AG09309 (cell line): ENCODE measurements around the gene PRPSAP2.

Experiments used
- DNase-seq: peaks from one replicate; pipeline ENCODE4 v3.0.0-alpha.2; 2010; ENCODE audit warnings: low read depth
- H3K4me3 ChIP-seq: 2 replicates; pipeline ENCODE4 v1.5.1; 2011; ENCODE audit warnings: mild to moderate bottlenecking, low read depth, low read length, moderate library complexity; ENCODE audit not compliant: control insufficient read depth
- TF ChIP-seq, protein P1 (sequence below): IDR thresholded peaks from 2 replicates; pipeline ENCODE4 v1.5.1; 2011; ENCODE audit warnings: mild to moderate bottlenecking, low read depth, low read length, inconsistent platforms; ENCODE audit not compliant: insufficient read depth, control insufficient read depth; ENCODE audit errors: missing control alignments

Gene PRPSAP2

DNA sequence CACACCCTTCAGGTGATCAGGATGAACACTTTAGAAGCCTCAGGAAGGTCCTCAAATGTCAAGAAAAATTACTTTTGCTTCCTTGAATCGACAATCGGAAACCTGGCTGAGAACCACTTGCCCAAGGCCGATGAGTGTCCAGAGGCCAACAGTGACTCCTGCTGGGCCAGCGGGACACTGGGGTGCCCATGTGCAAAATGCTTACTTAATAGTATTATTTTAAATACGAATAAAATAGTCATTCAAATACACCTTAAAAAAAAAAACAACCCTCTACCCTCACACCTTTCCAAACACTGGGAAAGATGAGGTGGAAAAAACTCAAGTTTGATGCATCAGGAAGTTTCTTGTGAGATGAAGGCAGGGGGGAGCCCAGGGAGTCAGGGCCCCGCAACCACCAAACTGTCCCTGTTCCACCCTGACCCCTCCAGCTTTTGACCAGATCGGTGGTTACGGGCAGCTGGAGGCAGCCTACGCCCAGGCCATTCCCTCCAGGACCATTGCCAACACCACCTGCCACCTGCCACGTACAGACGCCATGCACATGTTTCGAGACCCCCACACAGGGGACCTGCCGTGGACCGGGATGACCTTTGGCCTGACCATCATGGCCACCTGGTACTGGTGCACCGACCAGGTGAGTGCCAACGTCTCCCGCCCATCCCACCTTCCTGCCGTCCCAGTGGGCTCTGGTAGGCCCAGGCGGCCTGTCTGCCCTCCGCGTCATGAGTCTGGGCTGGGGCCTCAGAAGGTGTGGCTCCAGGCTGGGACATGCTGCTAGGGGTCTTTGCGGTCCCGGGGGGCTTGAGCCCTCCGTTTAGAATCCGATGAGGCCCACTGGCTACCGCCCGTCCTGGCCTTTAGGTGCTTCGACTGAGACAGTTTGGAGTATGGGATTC, 112.9 kb downstream of the PRPSAP2 start:
- no peak overlapping the region for H3K4me3 ChIP-seq
- TF ChIP-seq, protein P1, sequence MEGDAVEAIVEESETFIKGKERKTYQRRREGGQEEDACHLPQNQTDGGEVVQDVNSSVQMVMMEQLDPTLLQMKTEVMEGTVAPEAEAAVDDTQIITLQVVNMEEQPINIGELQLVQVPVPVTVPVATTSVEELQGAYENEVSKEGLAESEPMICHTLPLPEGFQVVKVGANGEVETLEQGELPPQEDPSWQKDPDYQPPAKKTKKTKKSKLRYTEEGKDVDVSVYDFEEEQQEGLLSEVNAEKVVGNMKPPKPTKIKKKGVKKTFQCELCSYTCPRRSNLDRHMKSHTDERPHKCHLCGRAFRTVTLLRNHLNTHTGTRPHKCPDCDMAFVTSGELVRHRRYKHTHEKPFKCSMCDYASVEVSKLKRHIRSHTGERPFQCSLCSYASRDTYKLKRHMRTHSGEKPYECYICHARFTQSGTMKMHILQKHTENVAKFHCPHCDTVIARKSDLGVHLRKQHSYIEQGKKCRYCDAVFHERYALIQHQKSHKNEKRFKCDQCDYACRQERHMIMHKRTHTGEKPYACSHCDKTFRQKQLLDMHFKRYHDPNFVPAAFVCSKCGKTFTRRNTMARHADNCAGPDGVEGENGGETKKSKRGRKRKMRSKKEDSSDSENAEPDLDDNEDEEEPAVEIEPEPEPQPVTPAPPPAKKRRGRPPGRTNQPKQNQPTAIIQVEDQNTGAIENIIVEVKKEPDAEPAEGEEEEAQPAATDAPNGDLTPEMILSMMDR: peak; percentile 15
- DNase-seq: no peak

DNA sequence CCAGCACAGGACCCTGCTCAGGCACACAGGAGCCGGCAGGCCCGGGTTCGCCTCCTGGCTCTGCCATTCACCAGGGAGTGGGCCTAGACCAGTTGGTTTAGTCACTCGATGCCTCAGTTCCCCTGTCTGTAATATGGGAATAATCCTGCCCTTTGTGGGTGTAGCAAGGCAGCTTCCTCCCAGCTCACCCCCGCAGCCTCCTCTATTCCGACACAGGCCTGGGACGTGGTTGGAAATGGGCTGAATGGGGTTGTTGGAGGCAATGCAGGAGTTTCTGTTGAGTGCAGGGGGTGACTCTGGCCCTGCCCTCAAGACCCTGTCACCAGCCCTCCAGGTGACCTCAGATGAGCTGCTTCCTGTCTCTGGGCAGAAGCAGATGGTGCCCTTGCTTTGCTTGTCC, 113.9 kb downstream of the PRPSAP2 start:
- DNase-seq: no peak
- H3K4me3 ChIP-seq: no peak overlapping the region
- TF ChIP-seq, protein P1: no peak

DNA sequence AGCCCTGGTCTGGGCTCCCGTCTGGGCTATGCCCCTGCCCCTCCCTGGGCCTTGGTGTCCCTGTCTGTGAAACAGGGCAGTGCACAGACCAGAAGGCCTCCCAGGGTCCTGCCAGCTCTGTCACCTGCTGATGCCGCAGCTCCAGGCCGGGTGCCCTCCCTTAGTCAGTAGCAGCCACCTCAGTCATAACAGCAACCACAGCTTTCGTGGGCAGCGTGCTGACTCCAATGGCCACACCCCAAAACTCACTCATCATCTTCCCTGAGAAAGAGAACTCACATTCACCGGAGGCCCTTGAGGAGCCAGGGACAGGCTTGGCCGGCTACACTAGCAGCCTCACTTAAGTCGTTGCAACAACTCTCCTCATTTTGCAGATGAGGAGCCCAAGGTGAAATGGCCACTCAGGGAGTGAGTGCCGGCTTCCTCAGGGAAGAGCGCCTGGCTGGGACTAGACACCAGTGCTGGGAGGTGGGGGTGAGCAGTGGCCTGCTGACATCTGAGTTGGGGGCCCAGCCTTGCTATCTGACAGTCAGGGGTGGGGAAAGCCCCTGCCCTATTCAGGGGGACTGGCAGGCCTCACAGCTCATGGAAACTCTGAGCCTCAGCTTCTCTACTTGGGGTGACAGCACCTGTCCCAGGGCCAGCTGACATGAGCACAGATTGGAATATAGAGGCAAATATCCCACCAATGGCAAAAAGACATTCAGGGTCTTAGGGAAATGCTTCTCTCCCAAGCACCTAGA, 116.6 kb downstream of the PRPSAP2 start:
- TF ChIP-seq, protein P1: no peak
- DNase-seq: no peak
- no peak overlapping the region for H3K4me3 ChIP-seq

DNA sequence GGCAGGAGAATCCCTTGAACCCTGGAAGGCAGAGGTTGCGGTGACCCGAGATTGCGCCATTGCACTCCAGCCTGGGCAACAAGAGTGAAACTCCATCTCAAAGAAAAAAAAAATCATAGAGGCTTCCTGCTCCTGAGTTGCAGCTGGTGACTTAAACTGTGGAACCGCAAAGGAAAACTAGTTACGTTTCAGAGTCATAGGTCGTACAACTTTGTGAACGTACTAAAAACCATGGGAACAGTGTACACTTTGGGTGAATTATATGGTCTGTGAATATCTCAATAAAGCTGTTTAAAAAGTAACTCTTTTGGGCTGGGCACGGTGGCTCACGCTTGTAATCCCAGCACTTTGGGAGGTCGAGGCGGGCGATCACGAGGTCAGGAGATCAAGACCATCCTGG, 117.7 kb downstream of the PRPSAP2 start:
- TF ChIP-seq, protein P1: no peak
- no peak overlapping the region for H3K4me3 ChIP-seq
- DNase-seq: no peak

DNA sequence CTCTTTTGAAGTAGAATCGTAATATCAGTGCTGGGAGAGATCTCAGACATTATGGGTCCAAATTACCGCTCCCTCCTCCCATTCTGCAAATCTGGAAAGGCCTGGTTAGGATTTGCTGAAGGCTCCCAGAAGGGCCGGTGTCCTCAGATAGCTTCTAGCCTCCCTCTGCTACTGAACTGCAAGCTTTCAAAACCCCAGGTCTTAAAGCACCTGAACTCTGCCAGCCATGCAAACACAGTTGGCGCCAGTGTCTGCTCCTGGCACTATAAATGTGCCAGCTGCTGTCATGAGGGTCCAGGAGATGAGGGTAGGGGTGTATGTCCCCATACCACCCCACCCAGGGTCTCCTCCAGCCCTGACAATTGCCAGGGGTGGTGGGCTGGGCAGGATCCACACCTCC, 118.3 kb downstream of the PRPSAP2 start:
- no peak overlapping the region for H3K4me3 ChIP-seq
- no peak for DNase-seq
- TF ChIP-seq, protein P1: no peak

DNA sequence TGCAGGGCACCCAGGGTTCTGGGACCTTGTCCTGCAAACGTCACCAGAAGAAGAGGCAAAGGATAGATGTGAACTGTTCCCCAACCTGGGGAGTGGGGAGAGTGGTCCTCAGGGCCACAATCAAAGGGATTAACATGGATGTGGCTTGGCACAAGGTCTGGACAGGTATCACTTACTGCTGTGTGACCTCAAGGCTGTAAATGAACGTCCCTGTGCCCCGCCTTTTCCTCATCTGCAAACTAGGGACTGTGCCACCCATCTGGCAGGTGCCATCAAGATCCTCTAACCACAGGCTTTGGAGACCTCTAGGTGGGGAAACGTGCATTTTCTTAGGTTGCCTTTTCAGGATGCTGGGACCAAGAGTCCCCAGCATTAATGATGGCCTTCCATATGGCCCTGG, 119.1 kb downstream of the PRPSAP2 start:
- H3K4me3 ChIP-seq: no peak overlapping the region
- TF ChIP-seq, protein P1: no peak
- no peak for DNase-seq
